Measurements from ENCODE around the gene SSPN.

The SSPN gene

DNA sequence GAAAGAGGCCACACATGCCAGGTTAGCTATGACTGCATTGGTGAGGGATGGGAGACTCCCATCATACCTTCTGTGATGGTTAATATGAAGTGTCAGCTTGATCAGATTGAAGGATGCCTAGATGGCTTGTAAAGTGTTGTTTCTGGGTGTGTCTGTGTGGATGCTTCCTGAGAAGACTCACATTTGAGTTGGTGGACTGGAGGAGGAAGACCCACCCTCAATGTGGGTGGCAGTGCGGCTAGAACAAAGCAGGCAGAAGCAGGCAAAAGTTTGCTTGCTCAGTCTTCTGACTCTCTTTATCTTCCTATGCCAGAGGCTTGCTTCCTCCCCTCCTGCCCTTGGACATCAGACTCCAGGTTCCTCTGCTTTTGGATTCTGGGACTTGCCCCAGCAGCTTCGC, 88.2 kb downstream of the SSPN start:
- DNase-seq (ENCODE audit: low read depth, low spot score) = no peak

- DNase-seq (ENCODE audit: low read depth, low spot score) = no peak
These were observed 90.0 kb downstream of the SSPN start for GRCh38 chr12:26285401-26285800.

GRCh38 chr12:26286186-26286585, 90.8 kb downstream of the SSPN start:
- DNase-seq (ENCODE audit: low read depth, low spot score) = no peak

DNA sequence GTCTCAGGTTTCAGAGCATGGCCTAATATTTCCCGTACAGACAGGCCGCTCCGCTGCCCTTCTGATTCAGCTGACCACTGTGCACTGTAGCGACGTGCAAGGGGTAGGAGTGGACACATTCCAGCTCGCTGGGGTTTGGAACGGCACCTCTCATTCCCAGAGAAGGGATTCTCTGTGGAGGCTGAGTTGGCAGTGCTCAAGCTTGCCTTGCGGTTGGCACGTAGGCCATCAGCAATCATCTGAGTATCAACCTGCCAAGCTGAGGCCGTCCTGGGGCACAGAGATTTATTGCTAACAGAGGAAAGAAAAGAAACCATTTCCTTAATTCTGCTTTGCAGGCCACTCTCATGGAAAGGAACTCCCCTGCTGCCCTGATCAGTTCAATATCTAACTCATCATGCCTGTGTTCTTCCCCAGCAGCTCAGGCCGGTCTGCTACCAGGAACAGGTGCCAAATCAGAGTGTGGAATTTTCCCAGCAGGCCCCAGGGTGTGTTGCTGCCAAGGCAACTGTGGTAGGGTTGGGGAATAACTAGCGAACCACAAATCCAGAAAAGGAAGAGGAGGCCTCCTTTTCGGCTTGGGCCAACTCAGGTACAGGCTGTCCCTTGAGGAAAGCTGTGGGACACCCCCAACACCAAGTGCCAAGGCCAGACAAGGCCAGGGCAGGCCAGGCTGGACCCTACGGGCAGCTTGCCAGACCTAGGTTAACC, 92.5 kb downstream of the SSPN start:
- no peak for DNase-seq (ENCODE audit: low read depth, low spot score)

DNA sequence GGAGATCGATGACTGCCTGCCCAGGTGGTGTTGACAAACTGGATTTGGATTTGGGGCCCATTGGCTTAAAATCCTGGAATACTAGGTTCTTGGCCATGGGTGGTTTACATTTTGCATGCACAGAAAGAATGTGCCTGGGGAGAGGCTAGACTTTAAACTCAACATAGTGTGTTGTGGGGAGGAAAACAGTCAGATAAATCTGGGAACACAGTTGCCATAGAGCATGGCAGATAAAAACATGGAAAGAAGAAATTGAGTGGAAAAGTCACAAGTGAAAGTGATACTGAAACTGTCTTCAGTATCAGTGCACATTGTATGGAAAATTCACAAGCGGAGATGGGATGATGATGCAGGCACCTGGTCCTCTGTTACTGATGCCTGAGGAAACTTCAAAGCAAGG, 95.2 kb downstream of the SSPN start:
- DNase-seq (ENCODE audit: low read depth, low spot score) = no peak

DNA sequence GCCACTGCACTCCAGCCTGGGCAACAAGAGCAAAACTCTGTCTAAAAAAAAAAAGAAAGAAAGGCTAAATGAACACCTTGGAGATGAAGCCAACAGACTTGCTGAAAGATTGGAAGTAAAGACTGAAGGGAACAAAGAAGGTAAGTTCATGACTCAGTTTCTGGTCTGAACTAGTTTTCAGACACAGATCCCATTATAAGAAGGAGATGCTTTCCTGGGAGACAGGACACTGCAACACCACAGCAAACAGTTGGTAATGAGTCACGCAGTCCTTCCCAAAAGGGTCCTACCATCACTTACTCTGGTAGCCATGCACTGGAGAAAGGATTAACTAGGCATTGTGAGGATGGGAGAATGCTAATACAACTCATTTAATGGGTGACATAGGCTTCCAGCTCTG, 97.2 kb downstream of the SSPN start:
- DNase-seq (ENCODE audit: low read depth, low spot score) = no peak

DNA sequence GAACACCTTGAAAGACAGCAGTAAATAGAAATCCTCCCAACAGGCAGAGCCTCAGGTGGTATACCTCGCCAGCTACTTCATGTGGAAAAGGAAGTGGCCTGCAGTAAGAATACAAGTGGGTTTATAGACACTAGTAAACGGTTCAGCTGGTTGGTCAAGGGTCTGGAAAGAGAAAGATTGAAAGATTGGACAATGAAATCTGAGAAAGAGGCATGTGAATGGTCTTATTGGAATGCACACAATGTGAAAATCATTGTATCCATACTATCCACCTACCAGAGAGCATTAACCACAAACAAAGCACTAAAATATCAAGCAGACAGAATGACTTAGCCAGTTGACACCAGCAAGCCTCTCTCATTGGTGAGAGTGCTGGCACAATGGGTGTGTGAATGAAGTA, 98.2 kb downstream of the SSPN start:
- DNase-seq (ENCODE audit: low read depth, low spot score) = no peak

- no peak for DNase-seq (ENCODE audit: low read depth, low spot score)
These were observed 99.6 kb downstream of the SSPN start for GRCh38 chr12:26295001-26295400.

DNA sequence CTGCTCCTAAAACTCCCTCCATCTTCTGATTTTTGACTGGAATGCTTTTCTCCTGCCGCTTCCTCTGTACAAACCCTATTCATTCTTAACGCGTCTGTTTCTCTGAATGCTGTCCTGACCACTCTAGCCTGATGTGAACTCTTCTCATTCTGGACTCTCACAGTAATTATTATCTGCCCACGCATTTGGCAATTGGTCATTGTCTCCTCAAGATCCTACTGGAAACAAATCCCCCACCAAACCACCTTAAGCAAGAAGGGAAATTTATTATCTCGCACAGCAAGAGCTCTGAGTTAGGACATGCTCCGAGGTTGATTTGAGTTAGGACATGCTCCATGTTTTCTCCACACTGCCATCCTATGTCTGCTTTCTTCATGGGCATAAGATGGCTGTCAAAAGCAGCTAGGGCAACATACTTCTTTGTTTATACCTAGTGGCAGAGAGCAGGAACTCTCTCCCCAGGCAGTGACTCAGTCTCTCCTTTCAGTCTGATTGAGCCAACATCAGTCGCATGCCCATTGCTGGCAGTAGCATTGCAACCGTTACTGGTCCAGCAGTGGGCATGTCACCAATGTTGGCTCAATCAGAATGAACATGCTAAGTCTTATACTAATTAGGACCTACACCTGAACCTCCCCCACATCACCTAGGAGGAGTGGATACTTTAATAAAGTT, 102.2 kb downstream of the SSPN start:
- no peak for DNase-seq (ENCODE audit: low read depth, low spot score)

DNA sequence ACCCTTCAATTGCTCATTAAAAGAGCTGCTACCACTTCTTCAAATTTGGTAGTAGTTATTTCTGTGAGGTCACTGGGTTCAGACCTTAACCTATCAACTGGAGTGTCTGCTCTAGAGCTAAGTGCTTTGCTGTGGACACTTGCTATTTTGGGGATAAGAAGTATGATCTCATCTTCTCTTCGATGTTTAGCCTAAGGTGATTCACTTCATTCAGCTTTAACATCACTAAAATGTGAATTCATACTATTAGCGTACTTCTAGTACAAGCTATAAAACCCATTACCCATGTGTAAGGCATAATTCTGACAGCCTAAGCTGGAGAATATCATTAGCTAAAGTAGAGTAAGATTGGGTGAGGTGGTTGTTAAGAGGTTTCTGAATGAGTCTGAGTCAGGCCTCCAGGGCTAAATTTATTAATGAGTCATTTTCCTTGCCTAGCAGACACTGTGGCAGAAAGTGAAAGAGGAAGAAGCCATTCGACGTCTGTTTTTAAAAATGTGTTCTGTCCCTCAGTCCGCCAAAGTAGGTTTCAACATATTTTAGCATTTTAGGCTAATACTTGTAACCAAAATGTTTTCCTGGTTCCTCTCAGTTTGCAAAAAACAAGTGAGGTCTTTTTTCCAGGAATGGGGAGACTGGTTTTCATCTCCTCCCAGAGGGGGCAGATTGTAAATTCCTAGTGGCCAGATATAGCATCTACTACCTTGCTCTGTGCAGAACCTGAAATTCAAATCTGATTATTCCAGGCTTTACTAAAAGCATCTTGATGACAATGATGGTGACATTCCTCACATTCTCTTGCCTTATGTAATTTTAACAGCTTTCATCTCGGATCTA, 103.6 kb downstream of the SSPN start:
- no peak for DNase-seq (ENCODE audit: low read depth, low spot score)

- no peak for DNase-seq (ENCODE audit: low read depth, low spot score)
These were observed 104.4 kb downstream of the SSPN start for GRCh38 chr12:26299751-26300150.

All from iPS DF 19.7 (cell line).